Measurements from ENCODE around the gene WIPF1.

Gene WIPF1

DNA sequence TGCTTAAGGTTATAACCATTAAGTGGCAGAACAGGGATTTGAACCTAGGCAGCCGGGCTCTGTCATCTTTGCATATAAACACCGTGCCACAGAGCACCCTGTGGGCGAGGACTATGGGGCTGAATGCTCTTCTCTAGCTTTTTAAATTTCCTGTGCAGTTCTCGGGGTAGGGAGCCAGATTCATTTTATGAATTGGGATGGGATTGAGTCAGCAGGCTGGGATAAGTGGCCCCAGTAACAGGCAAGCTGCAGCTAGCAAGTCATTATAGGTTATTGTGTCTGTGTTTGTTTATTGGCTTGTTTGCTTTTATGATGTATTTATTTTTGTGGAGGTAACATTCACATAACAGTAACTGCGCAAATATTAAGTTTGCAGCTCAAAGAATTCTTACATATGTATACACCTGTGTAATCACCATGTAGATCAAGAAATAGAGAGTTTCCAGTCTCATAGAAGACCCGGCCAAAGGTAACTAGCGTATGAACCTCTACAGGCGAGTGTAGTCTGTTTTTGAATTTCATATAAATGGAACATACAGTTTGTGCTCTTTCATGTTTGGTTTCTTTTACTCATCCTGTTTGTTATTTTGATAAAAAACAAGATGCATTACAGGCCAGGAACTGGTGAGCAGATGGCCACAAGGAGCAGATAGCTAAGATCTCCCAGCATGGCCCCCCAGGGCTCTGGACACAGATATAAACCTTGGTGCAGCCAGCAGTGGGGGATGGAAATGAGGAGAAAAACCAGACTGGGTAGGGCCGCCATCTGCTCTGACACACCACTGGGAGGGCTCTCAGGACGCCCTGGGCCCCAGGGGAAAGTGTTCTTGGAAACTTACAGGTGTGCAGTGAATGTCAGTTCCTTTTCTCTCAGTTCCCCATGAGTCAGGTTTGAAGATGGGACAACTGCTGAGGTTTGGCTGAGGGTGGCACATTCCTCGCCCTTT is 61.6 kb downstream of the WIPF1 start:
- DNase-seq: no peak

DNA sequence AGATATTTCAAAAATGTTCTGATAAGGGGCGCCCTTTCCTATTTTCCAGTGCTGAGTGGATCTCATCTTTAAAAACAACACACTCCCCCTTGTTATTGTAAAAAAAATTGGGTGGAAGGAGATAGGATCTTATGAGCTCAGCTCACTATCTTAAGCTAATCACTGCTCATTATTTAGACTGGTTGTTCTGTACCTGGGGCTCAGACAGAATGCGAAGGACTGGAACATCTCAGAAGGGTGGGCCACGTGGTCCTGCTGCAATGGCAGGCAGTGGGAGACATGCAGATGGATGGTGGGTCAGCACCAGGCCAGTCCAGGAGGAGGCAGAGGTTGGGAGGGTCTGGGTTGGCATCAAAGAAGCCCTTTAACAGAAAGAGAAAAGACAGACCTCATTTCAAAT is 62.5 kb downstream of the WIPF1 start:
- no peak for DNase-seq

DNA sequence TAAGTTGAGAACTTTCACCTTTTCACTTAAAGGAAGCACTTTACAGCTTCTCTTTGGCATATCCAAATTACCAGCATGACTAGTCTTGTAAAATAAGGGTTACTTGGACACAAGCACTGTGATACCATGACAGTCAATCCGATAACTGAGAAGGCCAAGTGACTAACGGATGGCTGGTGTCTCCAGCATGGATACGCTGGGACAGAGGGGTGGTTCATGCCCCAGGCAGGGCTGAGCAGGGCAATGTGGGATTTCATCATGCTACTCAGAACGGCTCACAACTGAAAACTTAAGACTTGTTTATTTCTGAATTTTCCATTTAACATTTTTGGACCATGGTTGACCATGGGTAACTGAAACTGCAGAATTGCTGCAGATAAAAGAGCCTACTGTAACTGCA is 67.7 kb downstream of the WIPF1 start:
- DNase-seq: no peak

DNA sequence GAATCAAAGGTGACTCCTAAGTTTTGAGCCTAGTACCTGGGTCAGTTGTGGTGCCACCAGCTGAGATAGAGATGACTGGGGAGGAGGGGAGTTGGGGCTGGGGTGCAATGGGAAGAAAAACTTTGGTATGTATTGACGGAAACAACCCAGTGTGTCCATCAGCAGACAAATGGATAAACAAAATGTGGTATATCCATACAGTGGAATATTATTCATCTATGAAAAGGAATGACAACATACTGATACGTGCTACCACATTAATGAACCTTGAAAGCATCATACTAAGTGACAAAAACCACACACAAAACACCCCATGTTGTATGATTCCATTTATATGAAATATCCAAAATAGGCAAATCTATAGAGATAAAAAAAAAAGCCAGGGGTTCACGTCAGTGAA is 69.6 kb downstream of the WIPF1 start:
- DNase-seq: no peak

DNA sequence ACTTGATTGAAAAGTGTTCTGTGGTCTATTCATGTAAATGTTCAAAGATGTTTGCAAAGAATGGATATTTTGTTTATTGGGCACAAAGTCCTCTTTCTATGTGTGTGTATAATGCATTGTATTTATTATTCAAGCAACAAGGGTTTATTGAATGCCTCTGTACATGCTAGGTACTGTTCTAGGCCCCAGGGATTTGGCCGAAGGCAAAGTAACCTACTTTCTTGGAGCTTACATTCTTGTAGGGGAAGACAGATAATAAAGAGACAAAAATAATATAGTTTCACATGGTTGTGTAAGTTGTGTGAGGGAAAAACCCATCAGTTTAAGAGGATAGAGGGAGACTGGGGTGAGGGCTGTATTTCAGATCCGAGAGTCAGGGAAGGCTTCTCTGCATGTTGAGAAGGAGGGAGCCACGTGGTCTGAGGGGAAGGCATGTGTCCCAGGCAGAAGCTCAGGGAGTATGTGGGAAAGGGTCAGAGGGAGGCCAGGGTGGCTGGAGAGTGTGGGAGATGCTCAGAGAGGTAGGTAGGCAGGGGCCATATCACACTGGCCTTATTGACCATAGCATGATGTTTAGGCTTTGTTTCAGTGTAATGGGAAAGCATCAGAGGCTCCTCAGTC is 70.4 kb downstream of the WIPF1 start:
- no peak for DNase-seq

DNA sequence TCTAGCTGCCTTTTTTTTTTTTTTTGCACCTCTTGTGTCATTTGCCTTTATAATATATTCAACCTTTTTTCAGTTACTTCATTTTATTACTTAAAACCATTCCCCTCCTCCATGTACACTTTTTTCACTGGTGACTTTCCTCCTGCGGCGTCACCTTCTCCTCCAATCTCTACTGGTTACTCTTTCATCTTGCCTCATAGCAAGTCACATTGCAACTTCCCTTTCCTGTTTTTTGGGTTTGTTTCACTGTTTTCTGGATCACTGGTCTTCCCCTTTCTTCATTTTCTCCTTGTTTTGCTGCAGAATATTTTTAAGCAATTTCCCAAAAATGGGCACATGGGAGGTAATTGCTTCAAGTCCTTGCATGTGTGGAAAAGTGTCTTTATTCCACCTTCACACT is 73.1 kb downstream of the WIPF1 start:
- no peak for DNase-seq

DNA sequence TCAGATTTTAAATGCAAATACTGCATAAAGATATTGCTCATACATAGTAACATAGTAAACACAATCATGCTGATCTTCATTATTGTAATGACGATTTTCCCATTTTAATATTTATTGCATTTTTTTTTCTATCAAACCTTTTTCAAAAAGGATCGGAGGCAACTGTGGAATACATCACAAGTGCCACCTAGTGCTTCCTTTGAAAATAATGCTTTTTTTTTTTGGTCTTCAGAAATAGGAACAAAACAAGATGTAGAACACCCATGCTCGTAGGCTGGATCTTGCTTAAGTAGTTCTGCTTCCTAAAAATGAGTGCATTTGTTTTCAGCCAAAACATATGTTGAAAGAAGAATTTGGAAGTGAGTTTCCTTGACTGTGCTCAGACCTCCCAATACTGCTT is 75.1 kb downstream of the WIPF1 start:
- DNase-seq: no peak

DNA sequence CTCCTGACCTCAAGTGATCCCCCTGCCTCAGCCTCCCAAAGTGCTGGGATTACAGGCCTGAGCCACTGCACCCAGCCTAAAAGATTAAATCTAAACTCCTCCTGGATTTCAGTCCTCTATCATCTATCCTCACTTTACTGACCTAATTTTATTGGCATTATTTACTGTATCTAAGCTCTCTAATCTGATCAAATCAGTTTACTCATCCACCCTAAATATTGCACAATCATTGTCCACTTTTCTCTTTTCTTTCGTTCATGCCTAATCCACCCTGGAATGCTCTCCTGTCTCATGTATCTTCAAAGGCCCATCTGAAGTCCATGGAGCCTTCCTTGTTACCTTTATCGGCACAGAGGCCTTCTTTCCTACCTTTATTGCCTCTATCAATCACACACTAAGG is 79.2 kb downstream of the WIPF1 start:
- no peak for DNase-seq

DNA sequence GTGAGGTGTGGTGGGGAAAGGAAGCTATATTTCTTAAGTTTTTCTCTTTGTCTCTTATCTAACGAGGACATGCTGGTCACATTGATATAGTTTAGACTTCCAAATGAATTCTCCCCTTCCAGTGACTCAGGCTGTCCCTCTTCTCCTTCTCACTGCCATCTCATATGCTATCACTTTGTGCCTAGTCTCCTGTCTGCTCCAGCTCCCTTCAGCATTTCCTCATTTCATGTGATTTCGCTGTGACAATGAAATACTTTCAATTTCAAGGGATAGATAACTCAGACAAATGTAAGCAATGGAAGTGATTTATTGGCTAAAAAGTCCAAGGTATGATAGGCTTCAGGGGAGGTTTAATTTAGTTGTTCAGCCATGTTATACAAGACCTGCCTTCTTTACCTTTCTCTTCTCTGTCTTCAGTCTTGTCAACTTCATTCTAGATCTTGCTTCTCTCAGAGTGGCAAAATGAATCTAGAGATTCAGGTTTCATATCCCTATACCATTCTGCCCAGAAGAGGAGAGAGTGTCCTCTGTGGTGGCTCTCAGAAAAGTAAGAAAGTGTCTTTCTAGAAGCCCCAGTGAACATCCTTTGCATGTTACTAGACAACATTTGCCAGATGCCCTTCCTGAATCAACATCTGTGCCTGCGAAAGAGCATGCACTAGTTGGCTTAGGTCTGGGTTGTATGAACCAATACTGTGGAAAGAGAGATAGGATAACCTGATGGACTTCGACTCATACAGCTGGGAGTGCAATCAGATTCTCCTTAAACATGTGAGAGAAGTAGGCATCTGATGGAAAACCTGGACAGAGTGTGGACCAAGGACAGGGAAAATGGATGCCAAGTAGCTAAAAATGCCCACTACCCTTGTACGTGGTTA is 80.9 kb downstream of the WIPF1 start:
- DNase-seq: no peak

DNA sequence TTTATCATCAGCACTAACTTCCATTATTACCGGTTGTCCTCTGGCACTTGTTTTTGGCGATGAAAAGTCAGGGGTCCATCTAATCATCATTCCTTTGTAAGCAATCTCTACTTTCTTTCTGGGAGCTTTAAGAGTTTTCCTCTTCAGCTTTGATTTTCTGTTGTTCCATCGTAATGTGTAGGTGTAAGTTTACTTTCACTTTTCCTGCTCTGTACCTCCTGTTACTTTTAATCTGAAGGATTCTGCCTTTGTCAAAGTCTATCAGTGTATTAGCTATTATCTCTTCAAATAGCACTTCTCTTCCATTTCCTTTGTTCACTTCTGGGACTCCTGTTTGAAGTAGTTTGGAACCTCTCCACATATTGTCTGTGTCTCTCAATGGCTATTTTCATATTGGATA is 85.3 kb downstream of the WIPF1 start:
- DNase-seq: no peak

DNA sequence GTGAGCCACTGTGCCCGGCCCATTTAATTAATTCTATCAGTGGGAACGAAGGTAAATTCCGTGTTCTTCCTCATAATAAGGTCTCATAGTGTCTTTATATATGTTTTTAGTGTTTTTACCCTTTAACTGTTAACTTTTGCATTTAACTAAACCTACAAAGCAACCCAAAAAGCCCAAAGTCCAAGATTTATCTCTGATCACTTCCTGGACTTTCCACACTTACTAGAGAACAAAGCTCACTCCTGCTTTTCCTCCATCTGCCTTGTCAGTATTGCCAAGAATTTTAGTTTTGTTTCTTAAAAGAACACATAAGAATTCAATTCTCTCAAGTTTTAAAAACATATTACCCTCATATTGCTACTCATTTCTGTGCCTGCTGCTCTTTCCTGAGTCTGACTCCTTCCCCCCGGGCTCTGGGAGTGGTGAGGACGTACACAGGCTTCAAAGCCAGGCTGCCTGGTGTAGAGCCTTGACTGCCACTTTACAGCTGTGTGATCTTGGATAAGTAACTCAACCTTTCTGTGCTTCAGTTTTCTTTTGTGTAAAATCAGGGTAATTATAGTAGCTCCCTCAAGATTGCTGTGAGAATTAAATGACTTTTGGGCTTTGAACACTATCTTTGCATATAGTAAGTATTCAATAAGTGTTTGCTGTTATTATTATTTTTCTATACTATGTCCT is 85.9 kb downstream of the WIPF1 start:
- DNase-seq: no peak

DNA sequence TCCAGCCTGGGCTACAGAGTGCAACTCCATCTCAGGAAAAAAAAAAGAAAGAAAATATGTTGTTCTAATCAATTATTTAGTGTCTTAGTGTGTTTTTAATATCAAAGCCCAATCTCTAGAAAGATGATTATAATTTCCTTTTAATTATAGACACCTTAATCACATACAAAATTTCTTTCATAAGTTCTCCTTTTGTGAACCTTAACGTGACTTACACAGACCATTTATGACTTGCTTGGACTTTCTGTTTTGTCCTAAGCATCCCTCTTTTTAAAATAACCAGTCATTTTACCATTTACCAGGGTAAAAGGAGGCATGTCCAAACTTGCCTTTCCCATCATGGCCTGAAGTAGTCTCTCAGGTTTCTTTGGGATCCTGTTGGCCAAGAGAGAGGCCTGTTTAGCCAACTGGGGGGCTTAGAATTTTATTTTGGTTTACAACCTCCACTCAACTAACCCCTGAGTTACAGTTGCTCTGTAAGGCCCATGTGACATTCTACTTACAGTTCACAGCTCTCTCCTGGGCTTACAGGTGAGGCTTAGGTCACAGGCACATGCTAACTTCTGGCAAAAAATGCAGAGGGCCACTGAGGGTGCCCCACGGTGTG is 86.9 kb downstream of the WIPF1 start:
- DNase-seq: no peak
